Measurements from ENCODE around the gene TAL1.
"Not testable (repeated sequence)": the region's sequence is repeated elsewhere in the genome, so short reads cannot be mapped to it uniquely, and the experiment has no call there.

Gene TAL1

DNA sequence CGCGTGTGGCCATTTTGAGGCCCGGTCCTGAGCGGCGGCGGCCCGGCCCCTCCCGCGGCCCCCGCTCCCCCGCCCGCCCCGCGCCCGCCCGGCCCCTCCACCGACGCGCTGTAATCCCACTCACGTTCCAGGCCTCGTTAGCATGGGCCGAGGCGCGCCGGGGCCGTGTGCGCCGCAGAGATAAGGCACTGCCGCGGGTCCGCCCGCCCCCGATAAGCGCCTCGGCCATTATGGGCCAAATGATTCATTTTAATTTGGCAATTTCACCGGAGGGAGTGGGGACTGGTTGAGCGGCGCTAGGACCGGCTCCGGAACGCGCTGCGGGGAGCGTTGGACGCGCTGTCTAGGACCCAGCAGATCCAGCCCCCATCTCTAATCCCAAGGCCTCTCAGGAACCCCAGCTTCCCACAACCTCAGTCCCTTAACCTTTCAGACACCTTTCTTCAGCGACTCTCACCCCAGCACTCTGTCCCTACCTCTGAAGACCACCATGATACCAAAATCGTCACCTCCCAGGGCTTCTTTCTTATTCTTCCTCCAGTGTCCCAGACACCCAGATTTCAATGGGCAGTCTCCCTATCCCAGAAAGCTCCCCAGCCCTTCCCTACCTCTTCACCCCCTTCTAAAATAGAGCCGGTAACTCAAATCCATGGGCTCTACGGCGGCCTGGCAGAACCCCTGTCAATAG, at the start of gene TAL1:
Gene TAL1 (minus strand): TSS at position 39 of the 688 bp plus-strand sequence. CDS start 6,337 bp downstream, outside the sequence.
- Histone ChIP-seq H3K4me3 (ENCODE audit: low read length) (peak within 1 kb of the TSS; percentile 55), H3K36me3 (ENCODE audit: control insufficient read depth, insufficient read depth, low read length) (no peaks in the 10 kb centered on the region), H3K4me1 (ENCODE audit: control insufficient read depth, insufficient read depth, low read length) (peaks cover 4% of the 10 kb centered on the region), H3K9ac (ENCODE audit: low read length) (no peak within 1 kb of the TSS), H3K27ac (ENCODE audit: low read depth, low read length) (peak within 1 kb of the TSS; percentile 15), H3K27me3 (ENCODE audit: control insufficient read depth, insufficient read depth, low read length) (peaks cover 37% of the 10 kb centered on the region)

DNA sequence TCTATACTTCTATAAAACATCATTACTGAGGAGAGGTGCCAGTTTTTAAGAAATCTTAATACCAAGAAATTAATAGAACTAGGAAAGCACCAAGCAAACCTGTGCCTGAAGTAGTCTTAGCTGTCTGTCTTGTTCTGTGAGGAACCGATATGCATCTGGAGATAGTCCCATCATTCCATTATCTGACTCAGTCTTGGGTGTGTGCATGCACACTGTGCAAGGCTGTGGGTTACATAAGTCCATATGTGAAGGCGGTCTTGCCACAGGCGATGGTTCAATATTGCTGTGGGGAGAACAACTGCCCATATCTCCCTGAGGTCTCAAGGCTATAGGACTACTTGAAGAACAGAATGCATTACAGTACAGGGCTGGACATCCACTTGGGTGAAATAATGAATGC, 48.1 kb upstream of the TAL1 start:
- H3K27me3 ChIP-seq (ENCODE audit: control insufficient read depth, insufficient read depth, low read length), result no peaks in the 10 kb centered on the region
- no peak overlapping the region for H3K9ac ChIP-seq (ENCODE audit: low read length)
- no peak overlapping the region for H3K27ac ChIP-seq (ENCODE audit: low read depth, low read length)
- H3K4me1 ChIP-seq (ENCODE audit: control insufficient read depth, insufficient read depth, low read length), result no peaks in the 10 kb centered on the region
- H3K36me3 ChIP-seq (ENCODE audit: control insufficient read depth, insufficient read depth, low read length), result no peaks in the 10 kb centered on the region
- H3K4me3 ChIP-seq (ENCODE audit: low read length), result no peak overlapping the region

DNA sequence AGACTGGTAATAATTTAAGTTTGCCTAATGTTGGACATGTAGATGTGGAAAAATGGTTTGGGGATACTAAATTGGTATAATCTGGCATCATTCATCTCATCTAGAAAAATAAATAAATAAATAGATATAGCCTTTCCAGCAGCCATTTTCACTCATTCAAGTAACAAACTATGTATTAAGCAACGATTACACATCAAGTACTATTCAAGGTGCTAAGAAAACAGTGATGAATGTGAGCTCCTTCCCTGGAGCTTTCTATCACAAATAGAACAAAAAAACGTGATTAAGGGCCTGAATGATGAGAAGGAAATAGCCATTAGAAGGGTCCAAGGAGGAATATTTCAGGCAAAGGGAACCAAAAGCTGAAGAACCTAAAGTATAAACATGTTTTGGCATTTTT, 44.8 kb upstream of the TAL1 start:
- Histone ChIP-seq H3K9ac (ENCODE audit: low read length) (no peak overlapping the region), H3K4me3 (ENCODE audit: low read length) (no peak overlapping the region), H3K27me3 (ENCODE audit: control insufficient read depth, insufficient read depth, low read length) (no peaks in the 10 kb centered on the region), H3K36me3 (ENCODE audit: control insufficient read depth, insufficient read depth, low read length) (no peaks in the 10 kb centered on the region), H3K27ac (ENCODE audit: low read depth, low read length) (no peak overlapping the region), H3K4me1 (ENCODE audit: control insufficient read depth, insufficient read depth, low read length) (no peaks in the 10 kb centered on the region)

DNA sequence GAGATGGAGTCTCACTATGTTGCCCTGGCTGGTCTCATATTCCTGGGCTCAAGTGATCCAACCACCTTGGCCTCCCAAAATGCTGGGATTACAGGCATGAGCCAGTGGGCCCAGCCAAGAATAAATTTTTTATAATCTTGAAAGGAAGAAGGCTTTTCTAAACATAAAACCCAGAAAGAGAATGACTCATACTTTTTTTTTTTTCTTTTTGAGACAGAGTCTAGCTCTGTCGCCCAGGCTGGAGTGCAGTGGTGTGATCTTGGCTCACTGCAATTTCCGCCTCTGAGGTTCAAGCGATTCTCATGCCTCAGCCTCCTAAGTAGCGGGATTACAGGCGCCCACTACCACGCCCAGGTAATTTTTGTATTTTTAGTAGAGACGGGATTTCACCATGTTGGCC, 43.8 kb upstream of the TAL1 start:
- not testable (repeated sequence) for H3K4me1 ChIP-seq (ENCODE audit: control insufficient read depth, insufficient read depth, low read length); H3K36me3 ChIP-seq (ENCODE audit: control insufficient read depth, insufficient read depth, low read length); H3K27ac ChIP-seq (ENCODE audit: low read depth, low read length); H3K9ac ChIP-seq (ENCODE audit: low read length); H3K4me3 ChIP-seq (ENCODE audit: low read length); H3K27me3 ChIP-seq (ENCODE audit: control insufficient read depth, insufficient read depth, low read length)

DNA sequence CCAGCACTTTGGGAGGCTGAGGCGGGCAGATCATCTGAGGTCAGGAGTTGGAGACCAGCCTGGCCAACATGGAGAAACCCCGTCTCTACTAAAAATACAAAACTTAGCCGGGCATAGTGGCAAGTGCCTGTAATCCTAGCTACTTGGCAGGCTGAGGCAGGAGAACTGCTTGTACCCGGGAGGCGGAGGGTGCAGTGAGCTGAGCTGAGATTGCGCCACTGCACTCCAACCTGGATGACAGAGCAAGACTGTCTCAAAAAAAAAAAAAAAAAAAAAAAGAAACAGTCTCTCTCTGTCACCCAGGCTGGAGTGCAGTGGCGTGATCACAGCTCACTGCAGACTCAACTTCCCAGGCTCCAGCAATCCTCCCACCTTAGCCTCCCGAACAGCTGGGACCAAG, 33.5 kb upstream of the TAL1 start:
- not testable (repeated sequence) for H3K27me3 ChIP-seq (ENCODE audit: control insufficient read depth, insufficient read depth, low read length); H3K9ac ChIP-seq (ENCODE audit: low read length); H3K4me1 ChIP-seq (ENCODE audit: control insufficient read depth, insufficient read depth, low read length); H3K4me3 ChIP-seq (ENCODE audit: low read length); H3K36me3 ChIP-seq (ENCODE audit: control insufficient read depth, insufficient read depth, low read length); H3K27ac ChIP-seq (ENCODE audit: low read depth, low read length)

DNA sequence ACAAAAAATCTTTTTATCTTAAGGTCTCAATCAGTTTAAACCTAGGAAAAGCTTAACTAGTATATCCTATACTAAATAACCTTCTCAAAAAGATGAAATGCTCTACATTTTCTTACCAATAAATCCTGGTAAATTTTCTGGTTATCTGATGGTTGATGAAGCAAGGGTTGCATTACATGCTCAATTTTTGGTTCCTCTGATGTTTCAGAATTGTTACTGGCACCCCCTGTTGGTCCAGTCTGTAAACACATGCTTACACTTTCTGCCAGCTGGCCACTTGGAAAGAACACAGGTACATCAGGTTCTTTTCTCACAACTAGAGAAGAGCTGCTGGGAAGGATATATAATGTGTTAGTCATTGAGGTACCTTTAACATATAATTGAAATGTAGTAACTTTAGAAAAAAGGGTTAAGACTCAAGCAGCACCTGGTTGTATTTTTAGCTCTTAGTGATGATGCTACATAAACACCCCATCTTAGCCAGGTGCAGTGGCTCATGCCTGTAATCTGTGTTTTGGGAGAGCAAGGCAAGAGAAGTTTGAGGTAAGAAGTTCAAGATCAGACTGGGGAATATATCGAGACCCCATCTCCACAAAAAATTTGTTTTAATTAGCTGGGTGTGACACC, 30.9 kb upstream of the TAL1 start:
- Histone ChIP-seq H3K9ac (ENCODE audit: low read length) (no peak overlapping the region), H3K27ac (ENCODE audit: low read depth, low read length) (no peak overlapping the region), H3K27me3 (ENCODE audit: control insufficient read depth, insufficient read depth, low read length) (no peaks in the 10 kb centered on the region), H3K4me3 (ENCODE audit: low read length) (no peak overlapping the region), H3K36me3 (ENCODE audit: control insufficient read depth, insufficient read depth, low read length) (no peaks in the 10 kb centered on the region), H3K4me1 (ENCODE audit: control insufficient read depth, insufficient read depth, low read length) (no peaks in the 10 kb centered on the region)

DNA sequence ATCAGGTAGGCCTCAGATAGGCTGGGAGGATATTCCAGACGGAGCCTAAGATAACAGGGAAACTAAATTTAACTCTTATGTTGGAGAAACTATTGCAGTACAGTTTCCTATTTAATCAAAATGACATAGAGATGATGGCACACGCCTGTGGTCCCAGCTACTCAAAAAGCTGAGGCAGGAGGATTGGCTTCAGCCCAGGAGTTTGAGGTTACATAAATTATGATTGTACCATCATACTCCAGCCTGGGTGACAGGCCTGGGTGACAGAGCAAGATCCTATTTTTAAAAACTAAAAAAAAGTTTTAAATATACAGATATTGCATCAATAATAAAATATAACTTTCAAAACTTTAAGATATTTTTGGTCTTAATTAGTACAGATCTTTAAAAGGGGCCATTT, 25.2 kb upstream of the TAL1 start:
- Histone ChIP-seq H3K4me1 (ENCODE audit: control insufficient read depth, insufficient read depth, low read length) (no peaks in the 10 kb centered on the region), H3K27me3 (ENCODE audit: control insufficient read depth, insufficient read depth, low read length) (no peaks in the 10 kb centered on the region), H3K36me3 (ENCODE audit: control insufficient read depth, insufficient read depth, low read length) (no peaks in the 10 kb centered on the region), H3K4me3 (ENCODE audit: low read length) (no peak overlapping the region), H3K9ac (ENCODE audit: low read length) (no peak overlapping the region), H3K27ac (ENCODE audit: low read depth, low read length) (no peak overlapping the region)

DNA sequence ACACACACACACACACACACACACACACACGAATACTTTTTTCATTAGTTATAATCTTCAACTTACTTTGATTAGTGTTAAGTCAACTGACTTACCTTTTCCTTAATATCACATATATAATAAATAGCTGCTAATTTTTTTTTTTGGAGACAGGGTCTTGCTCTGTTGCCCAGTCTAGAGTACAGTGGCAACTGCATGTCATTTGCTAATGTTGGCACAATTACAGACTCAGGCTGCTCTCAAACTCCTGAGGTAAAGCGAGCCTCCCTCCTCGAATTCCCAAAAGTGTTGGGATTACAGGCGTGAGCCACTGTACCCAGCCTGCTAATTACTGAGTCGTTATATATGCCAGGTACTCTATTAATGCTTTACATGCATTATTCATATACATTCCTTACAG, 20.8 kb upstream of the TAL1 start:
- H3K27me3 ChIP-seq (ENCODE audit: control insufficient read depth, insufficient read depth, low read length), result no peaks in the 10 kb centered on the region
- no peaks in the 10 kb centered on the region for H3K4me1 ChIP-seq (ENCODE audit: control insufficient read depth, insufficient read depth, low read length)
- H3K4me3 ChIP-seq (ENCODE audit: low read length), result no peak overlapping the region
- no peaks in the 10 kb centered on the region for H3K36me3 ChIP-seq (ENCODE audit: control insufficient read depth, insufficient read depth, low read length)
- no peak overlapping the region for H3K27ac ChIP-seq (ENCODE audit: low read depth, low read length)
- H3K9ac ChIP-seq (ENCODE audit: low read length), result no peak overlapping the region

DNA sequence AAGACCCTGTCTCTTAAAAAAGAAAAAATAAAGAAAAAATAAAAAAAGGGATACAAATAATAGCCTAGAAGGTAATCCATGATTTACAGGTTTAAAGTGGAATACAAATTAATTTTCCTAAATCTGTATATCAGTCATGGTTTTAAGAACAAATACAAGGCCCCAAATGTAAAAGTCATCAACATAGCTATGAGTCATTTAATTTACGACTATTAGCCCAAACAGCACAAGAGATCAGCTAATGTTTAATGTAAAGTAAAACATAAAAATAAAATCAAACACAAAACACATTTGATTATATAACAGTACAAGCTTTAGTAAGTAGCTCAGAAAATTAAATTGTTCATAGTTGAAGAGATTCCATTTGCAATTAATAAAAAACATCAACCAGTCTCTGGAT, 20.3 kb upstream of the TAL1 start:
- Histone ChIP-seq H3K4me3 (ENCODE audit: low read length) (no peak overlapping the region), H3K27ac (ENCODE audit: low read depth, low read length) (no peak overlapping the region), H3K27me3 (ENCODE audit: control insufficient read depth, insufficient read depth, low read length) (no peaks in the 10 kb centered on the region), H3K36me3 (ENCODE audit: control insufficient read depth, insufficient read depth, low read length) (no peaks in the 10 kb centered on the region), H3K4me1 (ENCODE audit: control insufficient read depth, insufficient read depth, low read length) (no peaks in the 10 kb centered on the region), H3K9ac (ENCODE audit: low read length) (no peak overlapping the region)

DNA sequence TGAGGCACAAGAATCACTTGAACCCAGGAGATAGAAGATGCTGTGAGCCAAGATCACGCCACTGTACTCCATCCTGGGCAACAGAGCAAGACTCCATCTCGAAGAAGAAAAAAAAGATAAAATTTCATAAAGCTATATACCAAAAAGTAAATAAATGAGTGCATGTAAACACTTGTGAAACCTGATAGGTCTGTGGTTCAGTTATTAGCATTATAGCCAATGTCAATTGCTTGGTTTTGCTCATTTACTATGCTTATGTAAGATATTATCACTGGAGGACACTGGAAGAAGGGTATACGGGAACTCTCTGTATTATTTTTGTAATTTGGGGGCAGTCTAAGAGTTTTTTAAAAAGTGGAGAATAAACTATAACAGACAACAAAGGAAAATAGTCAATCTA, 17.7 kb upstream of the TAL1 start:
- no peaks in the 10 kb centered on the region for H3K27me3 ChIP-seq (ENCODE audit: control insufficient read depth, insufficient read depth, low read length)
- H3K36me3 ChIP-seq (ENCODE audit: control insufficient read depth, insufficient read depth, low read length), result no peaks in the 10 kb centered on the region
- no peak overlapping the region for H3K9ac ChIP-seq (ENCODE audit: low read length)
- no peak overlapping the region for H3K27ac ChIP-seq (ENCODE audit: low read depth, low read length)
- no peaks in the 10 kb centered on the region for H3K4me1 ChIP-seq (ENCODE audit: control insufficient read depth, insufficient read depth, low read length)
- no peak overlapping the region for H3K4me3 ChIP-seq (ENCODE audit: low read length)

DNA sequence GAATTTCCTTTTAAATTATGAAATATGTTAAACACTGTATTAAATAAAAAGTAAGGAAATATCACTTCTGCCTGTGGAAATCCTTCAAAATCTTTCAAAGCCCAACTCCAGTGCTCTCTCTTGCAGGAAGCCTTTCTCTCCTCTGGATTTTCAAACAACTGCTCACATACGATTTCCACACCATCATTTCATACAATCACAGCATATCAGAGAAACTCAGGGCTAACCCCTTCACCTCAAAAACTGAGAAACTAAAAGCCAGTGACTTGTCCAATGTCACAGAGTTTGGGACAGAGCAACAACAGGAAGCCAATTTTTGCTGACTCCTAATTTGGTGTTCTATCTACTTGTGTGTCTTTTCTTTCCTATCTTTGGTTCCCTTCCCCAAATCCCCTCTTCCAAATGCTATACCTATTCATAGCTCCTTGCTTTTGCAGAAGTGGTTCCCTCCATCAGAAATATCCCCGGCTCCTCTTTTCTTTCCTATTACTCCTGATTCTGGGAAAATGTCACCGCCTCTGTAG, 12.4 kb upstream of the TAL1 start:
- Histone ChIP-seq H3K36me3 (ENCODE audit: control insufficient read depth, insufficient read depth, low read length) (no peaks in the 10 kb centered on the region), H3K9ac (ENCODE audit: low read length) (no peak overlapping the region), H3K4me3 (ENCODE audit: low read length) (no peak overlapping the region), H3K27ac (ENCODE audit: low read depth, low read length) (no peak overlapping the region), H3K27me3 (ENCODE audit: control insufficient read depth, insufficient read depth, low read length) (no peaks in the 10 kb centered on the region), H3K4me1 (ENCODE audit: control insufficient read depth, insufficient read depth, low read length) (no peaks in the 10 kb centered on the region)

DNA sequence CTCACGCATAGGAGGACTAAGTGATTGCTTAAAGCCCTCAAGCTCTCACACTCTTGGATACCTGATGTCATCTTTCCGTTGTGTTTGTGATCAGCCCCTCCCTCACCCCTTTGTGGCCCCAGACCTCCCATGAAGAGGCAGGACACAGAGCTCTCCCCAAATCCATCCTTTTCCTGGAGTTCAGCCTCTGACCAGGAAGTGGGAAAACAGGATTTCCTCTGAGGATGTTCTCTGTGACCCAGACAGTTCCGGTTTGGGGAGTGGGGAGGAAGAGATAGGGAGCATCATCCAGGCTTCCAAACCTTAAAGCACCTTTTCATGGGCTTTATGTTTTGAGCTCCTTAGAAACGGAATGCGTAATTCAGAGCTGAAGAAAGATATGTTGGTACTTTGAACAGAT, 11.9 kb upstream of the TAL1 start:
- Histone ChIP-seq H3K9ac (ENCODE audit: low read length) (no peak overlapping the region), H3K4me3 (ENCODE audit: low read length) (no peak overlapping the region), H3K36me3 (ENCODE audit: control insufficient read depth, insufficient read depth, low read length) (no peaks in the 10 kb centered on the region), H3K27me3 (ENCODE audit: control insufficient read depth, insufficient read depth, low read length) (no peaks in the 10 kb centered on the region), H3K4me1 (ENCODE audit: control insufficient read depth, insufficient read depth, low read length) (no peaks in the 10 kb centered on the region), H3K27ac (ENCODE audit: low read depth, low read length) (no peak overlapping the region)
